ENCODE data around the gene NACA2. TPM values are rescaled to one million over a fixed set of nuclear protein-coding genes. Genes with fewer than 3 reads are reported as not detected.

The NACA2 gene
- total RNA-seq, 1 experiment from 2014 or later: not detected

DNA sequence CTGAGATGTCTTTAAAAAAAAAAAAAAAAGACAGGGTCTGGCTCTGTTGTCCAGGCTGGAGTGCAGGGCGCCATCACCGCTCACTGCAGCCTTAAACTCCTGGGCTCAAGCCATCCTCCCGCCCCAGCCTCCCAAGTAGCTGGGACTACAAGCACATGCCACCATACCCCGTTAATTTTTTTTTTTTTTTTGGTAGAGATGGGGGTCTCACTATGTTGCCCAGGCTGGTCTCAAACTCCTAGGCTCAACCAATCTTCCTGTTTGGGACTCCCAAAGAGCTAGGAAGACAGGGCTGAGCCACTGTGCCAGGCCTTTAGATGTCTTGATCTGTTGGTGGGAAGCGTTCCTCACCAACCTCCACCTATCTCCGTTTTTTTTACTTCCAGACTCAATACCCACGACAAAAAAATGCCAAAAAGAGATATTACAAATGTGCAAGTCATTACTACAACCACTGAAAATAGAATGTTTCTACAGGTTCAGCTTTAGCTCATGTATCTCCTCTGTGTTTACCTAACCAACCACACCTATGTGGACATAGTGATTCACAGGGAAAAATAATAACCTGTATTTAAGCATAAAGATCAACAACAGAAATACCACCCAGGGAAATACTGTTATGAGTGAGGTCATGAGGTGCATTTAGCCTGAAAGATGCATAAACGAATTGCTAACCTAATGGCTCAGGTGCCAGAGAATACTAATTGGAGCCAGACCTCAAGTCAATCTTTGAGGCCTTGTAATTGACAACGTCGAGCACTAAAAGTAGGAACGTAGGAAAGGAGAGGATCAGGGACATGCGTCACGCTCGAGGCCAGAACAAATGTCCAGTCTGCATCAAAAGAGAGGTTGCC is 22.6 kb downstream of the NACA2 start (continued):
- TF ChIP-seq, protein P1, sequence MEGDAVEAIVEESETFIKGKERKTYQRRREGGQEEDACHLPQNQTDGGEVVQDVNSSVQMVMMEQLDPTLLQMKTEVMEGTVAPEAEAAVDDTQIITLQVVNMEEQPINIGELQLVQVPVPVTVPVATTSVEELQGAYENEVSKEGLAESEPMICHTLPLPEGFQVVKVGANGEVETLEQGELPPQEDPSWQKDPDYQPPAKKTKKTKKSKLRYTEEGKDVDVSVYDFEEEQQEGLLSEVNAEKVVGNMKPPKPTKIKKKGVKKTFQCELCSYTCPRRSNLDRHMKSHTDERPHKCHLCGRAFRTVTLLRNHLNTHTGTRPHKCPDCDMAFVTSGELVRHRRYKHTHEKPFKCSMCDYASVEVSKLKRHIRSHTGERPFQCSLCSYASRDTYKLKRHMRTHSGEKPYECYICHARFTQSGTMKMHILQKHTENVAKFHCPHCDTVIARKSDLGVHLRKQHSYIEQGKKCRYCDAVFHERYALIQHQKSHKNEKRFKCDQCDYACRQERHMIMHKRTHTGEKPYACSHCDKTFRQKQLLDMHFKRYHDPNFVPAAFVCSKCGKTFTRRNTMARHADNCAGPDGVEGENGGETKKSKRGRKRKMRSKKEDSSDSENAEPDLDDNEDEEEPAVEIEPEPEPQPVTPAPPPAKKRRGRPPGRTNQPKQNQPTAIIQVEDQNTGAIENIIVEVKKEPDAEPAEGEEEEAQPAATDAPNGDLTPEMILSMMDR (IDR thresholded peaks at IDR 0.05 in 2 of 3, conservative IDR thresholded peaks at IDR 0.05 in 1 of 3; ENCODE audit: borderline replicate concordance in 1 of 3, insufficient read depth in 1 of 3, low read depth in 2 of 3, low read length in 2 of 3): no peak

DNA sequence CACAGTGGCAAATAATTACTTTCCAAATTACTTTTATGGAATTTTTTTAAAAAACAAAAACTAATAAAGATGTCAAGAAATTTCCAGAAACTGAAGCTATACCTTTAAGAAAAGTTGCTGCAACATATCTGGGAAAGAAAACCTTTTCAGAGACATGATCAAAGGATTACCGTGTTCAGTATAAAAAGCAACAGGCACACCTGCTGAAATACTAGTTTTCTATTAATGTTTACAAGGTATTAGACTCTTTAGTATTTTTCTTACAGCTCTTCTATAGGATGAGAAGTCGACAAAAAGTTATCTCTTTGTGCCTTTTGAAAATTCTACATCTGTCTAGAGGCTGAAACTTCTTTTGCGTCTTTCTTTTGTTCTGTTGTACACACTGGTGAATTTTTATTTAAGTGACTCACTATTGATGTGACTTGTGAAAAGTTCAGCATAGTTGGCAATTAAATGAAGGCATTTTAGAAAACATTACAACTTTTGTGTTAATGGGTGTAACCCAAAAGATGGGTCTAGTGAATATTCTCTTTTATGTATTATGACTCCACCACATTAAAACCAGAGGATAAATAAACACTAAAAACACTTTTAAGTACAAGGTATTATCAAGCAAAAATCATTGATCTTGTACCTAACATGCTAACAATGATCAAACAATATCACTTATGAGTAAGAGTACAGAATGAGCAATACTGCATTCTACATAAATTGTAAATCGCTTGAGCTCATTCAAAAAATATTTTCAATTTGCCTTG is 23.8 kb downstream of the NACA2 start:
- ATAC-seq (peak; percentile 53), DNase-seq (ENCODE audit: low read depth, low spot score) (peak; percentile 90)
- ChIA-PET RAD21 (ENCODE audit: low non-redundant PET in 1 of 2, low total read pairs in 2 of 2, uncharacterized antibody in 2 of 2, unreplicated experiment in 2 of 2) (interaction anchor here in 1 of 2 experiments (0.7 kb wide), 1 partner anchor 181 kb away, joined by 3 read pairs; no protein-coding TSS in a partner anchor), POLR2A (interaction anchor here (2.4 kb wide), 1 partner anchor 72 kb away, joined by 10 read pairs; no protein-coding TSS in a partner anchor), CTCF (interaction anchor here (1.1 to 2.3 kb wide), 7 partner anchors 9 to 543 kb away, joined by 3 to 12 read pairs (median 4); no protein-coding TSS in a partner anchor)
- peak overlapping the region; percentile 40 for H3K9ac ChIP-seq (ENCODE audit: low read length)
- H2AFZ ChIP-seq (ENCODE audit: low read depth, low read length, poor library complexity, severe bottlenecking): peak overlapping the region; percentile 31
- no peaks in the 10 kb centered on the region for H3K79me2 ChIP-seq (ENCODE audit: insufficient read depth, low read length)
- BruUV-seq (replicated peaks): no TSS peak
- H3K36me3 ChIP-seq (ENCODE audit: control insufficient read depth in 1 of 2, insufficient read depth in 2 of 2, low read length in 2 of 2): no peaks in the 10 kb centered on the region
- H3K9me3 ChIP-seq (ENCODE audit: control insufficient read depth in 1 of 2, insufficient read depth in 1 of 2, low read depth in 1 of 2, low read length in 2 of 2): no peaks in the 10 kb centered on the region
- no peaks in the 10 kb centered on the region for H4K20me1 ChIP-seq (ENCODE audit: insufficient read depth)
- H3K9me2 ChIP-seq (ENCODE audit: insufficient read depth): no peaks in the 10 kb centered on the region
- H3K27me3 ChIP-seq (ENCODE audit: insufficient read depth, low read length): no peaks in the 10 kb centered on the region
- intact Hi-C loops (cut with micrococcal nuclease): loop anchor here (10.0 kb wide), 1 partner anchor 538 kb away; no protein-coding TSS in a partner anchor
- peak overlapping the region; percentile 50 for H3K4me2 ChIP-seq (ENCODE audit: low read length)
- H3K4me3 ChIP-seq (replicated peaks in 1 of 2; ENCODE audit: low read depth in 1 of 2, low read length in 2 of 2): no peak overlapping the region; a peak in 1 of 4 replicates
- H3K27ac ChIP-seq (ENCODE audit: low read depth, low read length): peak overlapping the region; percentile 96
- peaks cover 36 to 48% of the 10 kb centered on the region in 2 experiments for H3K4me1 ChIP-seq (ENCODE audit: control insufficient read depth in 1 of 2, insufficient read depth in 2 of 2, low read length in 2 of 2)
- no peak for TF ChIP-seq ZFX (IDR thresholded peaks at IDR 0.05)
- no peak for TF ChIP-seq ZNF274 (IDR thresholded peaks at IDR 0.05; ENCODE audit: low read depth, low read length)
- peak; percentile 89 for TF ChIP-seq CEBPB (IDR thresholded peaks at IDR 0.05; ENCODE audit: low read depth)
- peak; percentile 64 for TF ChIP-seq SRF (IDR thresholded peaks at IDR 0.05; ENCODE audit: low read depth)
- TF ChIP-seq, protein P2, sequence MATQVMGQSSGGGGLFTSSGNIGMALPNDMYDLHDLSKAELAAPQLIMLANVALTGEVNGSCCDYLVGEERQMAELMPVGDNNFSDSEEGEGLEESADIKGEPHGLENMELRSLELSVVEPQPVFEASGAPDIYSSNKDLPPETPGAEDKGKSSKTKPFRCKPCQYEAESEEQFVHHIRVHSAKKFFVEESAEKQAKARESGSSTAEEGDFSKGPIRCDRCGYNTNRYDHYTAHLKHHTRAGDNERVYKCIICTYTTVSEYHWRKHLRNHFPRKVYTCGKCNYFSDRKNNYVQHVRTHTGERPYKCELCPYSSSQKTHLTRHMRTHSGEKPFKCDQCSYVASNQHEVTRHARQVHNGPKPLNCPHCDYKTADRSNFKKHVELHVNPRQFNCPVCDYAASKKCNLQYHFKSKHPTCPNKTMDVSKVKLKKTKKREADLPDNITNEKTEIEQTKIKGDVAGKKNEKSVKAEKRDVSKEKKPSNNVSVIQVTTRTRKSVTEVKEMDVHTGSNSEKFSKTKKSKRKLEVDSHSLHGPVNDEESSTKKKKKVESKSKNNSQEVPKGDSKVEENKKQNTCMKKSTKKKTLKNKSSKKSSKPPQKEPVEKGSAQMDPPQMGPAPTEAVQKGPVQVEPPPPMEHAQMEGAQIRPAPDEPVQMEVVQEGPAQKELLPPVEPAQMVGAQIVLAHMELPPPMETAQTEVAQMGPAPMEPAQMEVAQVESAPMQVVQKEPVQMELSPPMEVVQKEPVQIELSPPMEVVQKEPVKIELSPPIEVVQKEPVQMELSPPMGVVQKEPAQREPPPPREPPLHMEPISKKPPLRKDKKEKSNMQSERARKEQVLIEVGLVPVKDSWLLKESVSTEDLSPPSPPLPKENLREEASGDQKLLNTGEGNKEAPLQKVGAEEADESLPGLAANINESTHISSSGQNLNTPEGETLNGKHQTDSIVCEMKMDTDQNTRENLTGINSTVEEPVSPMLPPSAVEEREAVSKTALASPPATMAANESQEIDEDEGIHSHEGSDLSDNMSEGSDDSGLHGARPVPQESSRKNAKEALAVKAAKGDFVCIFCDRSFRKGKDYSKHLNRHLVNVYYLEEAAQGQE (IDR thresholded peaks at IDR 0.05; ENCODE audit: low read depth): no peak
- TF ChIP-seq, protein P3, sequence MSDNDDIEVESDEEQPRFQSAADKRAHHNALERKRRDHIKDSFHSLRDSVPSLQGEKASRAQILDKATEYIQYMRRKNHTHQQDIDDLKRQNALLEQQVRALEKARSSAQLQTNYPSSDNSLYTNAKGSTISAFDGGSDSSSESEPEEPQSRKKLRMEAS (IDR thresholded peaks at IDR 0.05): 0 out of 2 replicates have a peak, but pooled peaks have one; percentile 7
- peak; percentile 93 for TF ChIP-seq FOSL1 (IDR thresholded peaks at IDR 0.05; ENCODE audit: low read depth)
- peak; percentile 46 for TF ChIP-seq CBX3 (IDR thresholded peaks at IDR 0.05; ENCODE audit: low read depth)
- peak; percentile 58; the same call in 1 of the 2 replicates for TF ChIP-seq SIN3A (IDR thresholded peaks at IDR 0.05; ENCODE audit: low read depth)
- TF ChIP-seq, protein P1 (IDR thresholded peaks at IDR 0.05 in 2 of 3, conservative IDR thresholded peaks at IDR 0.05 in 1 of 3; ENCODE audit: borderline replicate concordance in 1 of 3, insufficient read depth in 1 of 3, low read depth in 2 of 3, low read length in 2 of 3): 0 out of 6 replicates have a peak, but pooled peaks of 1 of the 3 experiments have one; percentile 3
- TF ChIP-seq JUND (IDR thresholded peaks at IDR 0.05): peak; percentile 99
- TF ChIP-seq TCF7L2 (IDR thresholded peaks at IDR 0.05; ENCODE audit: borderline replicate concordance, extremely low read depth, insufficient read depth, insufficient read length): no peak
